ENCODE results near the gene MYO16. TPM values are rescaled to one million over a fixed set of nuclear protein-coding genes. Genes with fewer than 3 reads are reported as not detected.

Gene MYO16
- total RNA-seq, 4 donors from 2014 or later: 0.53 TPM; not detected in 3

DNA sequence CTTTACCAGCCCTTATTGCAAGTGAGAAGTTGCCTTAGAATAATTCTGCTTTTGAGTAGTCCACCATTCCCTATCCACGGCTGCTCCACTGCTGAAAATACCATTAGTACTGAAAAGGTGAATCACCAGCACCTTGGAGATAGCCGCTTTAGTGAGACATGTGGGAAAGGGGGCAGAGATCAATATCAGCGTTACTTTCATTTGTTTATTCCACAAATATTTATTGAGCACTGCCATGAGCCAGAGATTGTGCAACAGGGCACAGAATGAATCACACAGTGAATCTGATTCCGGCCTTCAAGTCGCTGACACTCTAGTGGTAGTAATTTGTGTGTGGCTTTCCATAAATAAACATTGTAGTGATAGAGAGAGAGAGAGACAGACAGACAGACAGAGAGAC lies 31.5 kb upstream of the MYO16 start:
- Histone ChIP-seq H3K36me3 (no peaks in the 10 kb centered on the region), H3K27me3 (no peaks in the 10 kb centered on the region), H3K4me3 (no peak overlapping the region)

DNA sequence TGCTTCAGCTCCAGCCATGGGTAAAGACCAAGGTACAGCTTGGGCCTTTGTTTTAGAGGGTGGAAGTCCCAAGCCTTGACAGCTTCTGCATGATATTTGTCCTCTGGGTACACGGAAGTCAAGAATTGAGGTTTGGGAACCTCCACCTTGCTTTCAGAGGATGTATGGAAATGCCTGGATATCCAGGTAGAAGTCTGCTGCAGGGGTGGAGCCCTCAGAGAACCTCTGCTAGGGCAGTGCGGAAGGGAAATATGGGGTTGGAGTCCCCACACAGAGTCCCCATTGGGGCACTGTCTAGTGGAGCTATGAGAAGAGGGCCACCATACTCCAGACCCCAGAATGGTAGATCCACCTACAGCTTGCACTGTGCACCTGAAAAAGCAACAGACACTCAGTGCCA lies 23.0 kb upstream of the MYO16 start:
- Histone ChIP-seq H3K27me3 (no peaks in the 10 kb centered on the region), H3K27ac (no peak overlapping the region), H3K4me1 (no peaks in the 10 kb centered on the region), H3K9me3 (peaks cover 0 to 7% (median 0%) of the 10 kb centered on the region in 4 donors), H3K4me3 (no peak overlapping the region), H3K36me3 (no peaks in the 10 kb centered on the region)
- TF ChIP-seq POLR2A (IDR thresholded peaks at IDR 0.05): no peak
- TF ChIP-seq, protein P1, sequence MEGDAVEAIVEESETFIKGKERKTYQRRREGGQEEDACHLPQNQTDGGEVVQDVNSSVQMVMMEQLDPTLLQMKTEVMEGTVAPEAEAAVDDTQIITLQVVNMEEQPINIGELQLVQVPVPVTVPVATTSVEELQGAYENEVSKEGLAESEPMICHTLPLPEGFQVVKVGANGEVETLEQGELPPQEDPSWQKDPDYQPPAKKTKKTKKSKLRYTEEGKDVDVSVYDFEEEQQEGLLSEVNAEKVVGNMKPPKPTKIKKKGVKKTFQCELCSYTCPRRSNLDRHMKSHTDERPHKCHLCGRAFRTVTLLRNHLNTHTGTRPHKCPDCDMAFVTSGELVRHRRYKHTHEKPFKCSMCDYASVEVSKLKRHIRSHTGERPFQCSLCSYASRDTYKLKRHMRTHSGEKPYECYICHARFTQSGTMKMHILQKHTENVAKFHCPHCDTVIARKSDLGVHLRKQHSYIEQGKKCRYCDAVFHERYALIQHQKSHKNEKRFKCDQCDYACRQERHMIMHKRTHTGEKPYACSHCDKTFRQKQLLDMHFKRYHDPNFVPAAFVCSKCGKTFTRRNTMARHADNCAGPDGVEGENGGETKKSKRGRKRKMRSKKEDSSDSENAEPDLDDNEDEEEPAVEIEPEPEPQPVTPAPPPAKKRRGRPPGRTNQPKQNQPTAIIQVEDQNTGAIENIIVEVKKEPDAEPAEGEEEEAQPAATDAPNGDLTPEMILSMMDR (IDR thresholded peaks at IDR 0.05): no peak
- DNase-seq: no peak

More for the DNA sequence above, 31.5 kb upstream of the MYO16 start:
- H3K27ac ChIP-seq: no peak overlapping the region
- H3K9me3 ChIP-seq: no peaks in the 10 kb centered on the region
- H3K4me1 ChIP-seq: no peaks in the 10 kb centered on the region
- TF ChIP-seq, protein P1 (IDR thresholded peaks at IDR 0.05): no peak
- TF ChIP-seq POLR2A (IDR thresholded peaks at IDR 0.05): no peak
- no peak for DNase-seq

DNA sequence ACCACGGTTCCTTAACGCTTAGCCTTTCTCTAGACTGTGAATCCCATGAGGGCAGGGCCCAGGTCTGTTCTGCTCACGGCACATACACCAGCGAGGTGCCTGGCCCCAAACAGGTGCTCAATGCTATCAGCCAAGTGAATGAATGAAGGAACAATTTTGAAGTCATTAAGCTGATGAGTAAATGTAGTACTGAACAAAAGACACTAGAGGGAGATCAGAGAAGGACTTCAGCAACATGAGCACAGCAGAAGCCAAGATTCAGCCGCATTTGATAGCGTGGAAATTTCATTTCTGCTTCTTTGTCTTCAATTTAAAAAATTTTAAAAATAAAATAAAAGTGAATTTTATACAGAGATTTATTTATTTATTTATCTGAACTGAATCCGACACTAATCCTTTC lies 20.1 kb upstream of the MYO16 start:
- H3K27ac ChIP-seq: no peak overlapping the region
- TF ChIP-seq POLR2A (IDR thresholded peaks at IDR 0.05): no peak
- TF ChIP-seq, protein P1 (IDR thresholded peaks at IDR 0.05): peak in 2 of 6 experiments; percentile 3 to 16
- no peak overlapping the region for H3K4me3 ChIP-seq
- no peaks in the 10 kb centered on the region for H3K27me3 ChIP-seq
- no peak for DNase-seq
- peaks cover 0 to 7% (median 0%) of the 10 kb centered on the region in 4 donors for H3K9me3 ChIP-seq
- no peaks in the 10 kb centered on the region for H3K4me1 ChIP-seq
- H3K36me3 ChIP-seq: no peaks in the 10 kb centered on the region

DNA sequence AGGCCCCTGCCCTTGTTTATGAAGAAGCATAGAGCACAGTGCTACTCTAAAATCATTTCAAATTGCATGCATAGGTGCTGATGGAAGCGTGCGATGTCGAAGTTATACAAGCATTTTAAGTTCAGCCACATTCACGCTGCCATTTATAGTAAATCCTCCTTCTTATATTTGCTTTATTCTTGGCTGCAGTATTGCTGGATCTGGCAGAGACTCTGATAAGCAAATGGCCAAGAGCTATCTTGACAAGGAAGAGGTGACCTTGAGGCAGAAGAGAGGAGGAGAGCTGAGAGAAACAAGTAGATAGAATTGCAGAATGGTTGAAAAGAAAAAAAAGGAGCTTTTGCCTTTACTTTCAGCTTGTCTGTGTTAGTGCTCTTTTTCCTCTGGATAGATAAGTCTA lies 18.9 kb upstream of the MYO16 start:
- no peaks in the 10 kb centered on the region for H3K4me1 ChIP-seq
- no peak overlapping the region for H3K4me3 ChIP-seq
- peaks cover 0 to 7% (median 0%) of the 10 kb centered on the region in 4 donors for H3K9me3 ChIP-seq
- H3K27ac ChIP-seq: no peak overlapping the region
- H3K27me3 ChIP-seq: no peaks in the 10 kb centered on the region
- no peak for DNase-seq
- no peak for TF ChIP-seq POLR2A (IDR thresholded peaks at IDR 0.05)
- TF ChIP-seq, protein P1 (IDR thresholded peaks at IDR 0.05): no peak
- H3K36me3 ChIP-seq: no peaks in the 10 kb centered on the region

DNA sequence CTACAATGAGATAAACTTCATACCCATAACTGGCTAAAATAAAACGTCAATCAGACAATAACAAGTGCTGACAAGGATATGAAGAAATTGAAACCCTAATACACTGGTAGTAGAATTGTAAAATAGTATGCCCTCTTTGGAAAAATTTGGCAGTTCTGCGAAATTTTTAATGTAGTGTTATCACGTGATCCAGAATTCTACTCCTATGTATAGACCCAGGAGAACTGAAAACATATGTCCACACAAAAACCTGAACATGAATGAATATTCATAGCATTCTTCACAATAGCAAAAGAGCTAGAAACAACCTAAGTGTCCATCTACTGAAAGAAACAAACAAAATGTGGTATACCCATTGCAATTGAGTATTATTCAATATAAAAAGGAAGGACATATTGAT lies 14.2 kb upstream of the MYO16 start:
- TF ChIP-seq, protein P1 (IDR thresholded peaks at IDR 0.05): no peak
- TF ChIP-seq POLR2A (IDR thresholded peaks at IDR 0.05): no peak
- no peak for DNase-seq
- Histone ChIP-seq H3K4me1 (no peaks in the 10 kb centered on the region), H3K27me3 (no peaks in the 10 kb centered on the region), H3K9me3 (no peaks in the 10 kb centered on the region), H3K36me3 (no peaks in the 10 kb centered on the region), H3K4me3 (no peak overlapping the region), H3K27ac (no peak overlapping the region)

DNA sequence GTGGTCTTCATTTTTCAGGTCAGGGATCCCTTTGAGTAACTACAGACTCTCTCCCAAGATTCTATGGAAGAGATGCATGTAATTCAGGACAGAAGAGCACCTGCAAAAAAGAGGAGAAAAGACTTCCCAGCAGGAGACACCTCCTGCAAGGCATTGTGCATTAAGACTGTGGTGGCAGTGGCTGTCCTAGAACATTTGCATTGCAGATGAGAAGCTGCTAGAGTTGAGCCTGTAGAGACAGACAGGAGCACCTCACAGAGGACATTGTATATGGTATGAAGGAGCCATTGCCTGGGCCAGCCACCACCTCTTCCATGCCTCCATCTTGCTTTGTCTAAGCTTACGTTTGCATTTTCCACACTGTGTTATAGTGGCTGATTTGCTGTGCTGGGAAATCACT lies 11.2 kb upstream of the MYO16 start:
- TF ChIP-seq, protein P1 (IDR thresholded peaks at IDR 0.05): no peak
- TF ChIP-seq POLR2A (IDR thresholded peaks at IDR 0.05): no peak
- H3K9me3 ChIP-seq: no peaks in the 10 kb centered on the region
- no peaks in the 10 kb centered on the region for H3K4me1 ChIP-seq
- no peaks in the 10 kb centered on the region for H3K27me3 ChIP-seq
- DNase-seq: no peak
- no peaks in the 10 kb centered on the region for H3K36me3 ChIP-seq
- H3K4me3 ChIP-seq: no peak overlapping the region
- H3K27ac ChIP-seq: no peak overlapping the region
